Lung microvascular endothelial cell (primary cell): ENCODE results near the gene ZRANB2. TPM values are rescaled to one million over a fixed set of nuclear protein-coding genes. Genes with fewer than 3 reads are reported as not detected.

Experiments used
- DNase-seq, 2 donors: peaks; one replicate each; pipeline versions ENCODE4 v3.0.0 to v3.0.0-alpha.2; 2010; ENCODE audit warnings: low read depth in 2 of 2
- total RNA-seq: library from RNA; depleted of rRNA; stranded (reverse); fragments of >200 nt; gene quantifications from 2 replicates; pipeline ENCODE4 v1.2.1, GENCODE V29; 2014

Gene ZRANB2, protein sequence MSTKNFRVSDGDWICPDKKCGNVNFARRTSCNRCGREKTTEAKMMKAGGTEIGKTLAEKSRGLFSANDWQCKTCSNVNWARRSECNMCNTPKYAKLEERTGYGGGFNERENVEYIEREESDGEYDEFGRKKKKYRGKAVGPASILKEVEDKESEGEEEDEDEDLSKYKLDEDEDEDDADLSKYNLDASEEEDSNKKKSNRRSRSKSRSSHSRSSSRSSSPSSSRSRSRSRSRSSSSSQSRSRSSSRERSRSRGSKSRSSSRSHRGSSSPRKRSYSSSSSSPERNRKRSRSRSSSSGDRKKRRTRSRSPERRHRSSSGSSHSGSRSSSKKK
- 16.6 and 19.6 TPM in 2 replicates for total RNA-seq

DNA sequence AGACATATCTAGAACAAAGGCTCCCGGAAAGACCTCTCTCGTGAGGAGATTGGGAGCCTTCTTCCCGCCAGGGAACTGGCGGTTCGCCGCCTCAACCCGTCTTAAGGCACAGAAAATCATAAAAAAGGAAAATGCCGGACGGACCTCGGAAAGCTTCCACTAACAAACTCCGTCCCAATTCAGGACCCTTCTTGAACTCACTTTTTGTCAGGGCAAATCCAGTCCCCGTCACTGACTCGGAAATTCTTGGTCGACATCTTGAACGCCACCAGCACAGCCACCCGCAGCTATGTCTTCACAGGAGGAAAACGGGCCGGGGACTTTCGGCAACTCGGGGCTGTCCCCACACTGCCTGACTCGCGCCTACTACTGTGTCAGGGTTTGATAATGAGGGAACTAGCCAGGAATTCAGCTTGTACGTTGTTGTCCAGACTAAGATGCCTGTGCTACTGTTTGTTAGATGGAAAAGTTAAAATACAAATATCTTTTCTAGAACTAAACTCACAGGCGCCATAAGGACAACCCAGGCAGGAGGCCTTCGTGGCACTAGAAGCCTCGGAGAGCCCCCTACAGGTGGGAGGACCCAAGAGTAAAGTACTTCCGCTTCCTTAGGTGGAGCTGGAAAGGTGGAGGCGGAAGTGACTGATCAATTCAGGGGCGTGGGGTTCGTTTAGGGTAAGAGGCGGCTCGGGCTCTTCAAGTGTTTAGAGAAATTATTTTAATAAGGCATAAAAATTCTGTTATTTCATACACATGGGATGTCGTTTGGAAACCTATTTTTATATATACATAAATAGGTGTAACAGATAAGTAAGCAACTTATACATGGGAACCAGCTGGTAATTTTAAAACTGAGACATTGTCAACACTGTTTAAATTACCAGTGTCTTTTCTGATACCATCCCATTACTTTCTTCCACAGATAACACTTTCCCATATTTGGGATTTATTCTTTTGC lies at the start of gene ZRANB2:
Gene ZRANB2 (minus strand): TSS at position 297 of the 958 bp plus-strand sequence. CDS start 40 bp downstream, at position 257.
- peak; percentile 94 to 95 for DNase-seq

DNA sequence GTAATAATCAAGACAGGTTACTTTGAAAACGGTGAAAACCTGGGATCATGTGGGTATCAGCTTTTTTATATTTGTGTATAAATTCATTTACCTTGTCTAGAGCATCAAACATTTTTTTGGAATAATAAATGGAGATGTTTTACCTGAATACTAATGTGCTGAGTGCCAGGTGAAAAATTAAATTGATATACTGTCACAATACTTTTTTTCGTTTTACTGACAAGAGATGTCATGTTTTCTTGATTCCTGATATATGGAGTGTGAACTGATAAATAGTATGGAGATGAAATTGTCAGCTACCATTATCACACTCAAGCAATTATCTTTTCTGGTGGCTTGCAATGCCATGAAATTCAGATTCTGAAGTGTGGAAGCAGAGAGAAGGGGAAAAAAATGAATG lies 47.2 kb upstream of the ZRANB2 start:
- no peak for DNase-seq

DNA sequence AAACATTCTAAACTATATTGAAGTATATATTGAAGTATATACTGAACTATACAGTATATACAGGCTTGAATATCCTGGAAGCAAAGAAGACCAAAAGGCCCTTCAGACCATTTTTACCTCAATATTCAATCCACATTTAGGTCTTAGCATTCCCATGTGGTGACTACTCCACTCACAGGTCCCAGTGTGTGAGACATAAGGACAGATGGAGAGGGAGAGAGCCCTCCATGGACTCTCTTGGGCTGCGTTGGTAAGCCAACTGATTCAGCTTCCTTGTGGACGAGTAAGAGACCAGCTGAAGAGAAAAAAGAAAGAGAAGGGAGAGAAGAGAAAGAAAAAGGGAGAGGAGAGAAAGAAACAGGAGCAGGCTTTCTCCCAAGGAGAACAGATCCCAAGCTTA lies 37.3 kb upstream of the ZRANB2 start:
- DNase-seq = no peak

DNA sequence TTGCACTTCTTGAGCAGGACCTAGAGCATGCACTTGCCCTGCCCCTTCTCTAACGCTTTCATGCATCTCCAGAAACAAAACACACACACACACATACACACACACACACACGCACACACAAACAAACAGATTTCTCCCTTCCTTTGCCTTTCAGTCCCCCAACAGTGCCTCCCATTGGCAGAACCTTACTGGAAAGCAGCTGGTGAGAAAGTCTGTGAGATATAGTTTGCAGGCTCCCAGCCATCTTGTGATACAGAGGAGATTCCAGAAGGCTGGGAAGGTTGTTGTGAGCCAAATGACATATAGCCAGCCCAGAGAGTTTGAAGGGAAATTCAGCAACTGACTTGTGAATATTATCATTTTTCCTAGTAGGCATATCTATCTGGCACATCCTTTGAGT lies 35.9 kb upstream of the ZRANB2 start:
- no peak for DNase-seq

DNA sequence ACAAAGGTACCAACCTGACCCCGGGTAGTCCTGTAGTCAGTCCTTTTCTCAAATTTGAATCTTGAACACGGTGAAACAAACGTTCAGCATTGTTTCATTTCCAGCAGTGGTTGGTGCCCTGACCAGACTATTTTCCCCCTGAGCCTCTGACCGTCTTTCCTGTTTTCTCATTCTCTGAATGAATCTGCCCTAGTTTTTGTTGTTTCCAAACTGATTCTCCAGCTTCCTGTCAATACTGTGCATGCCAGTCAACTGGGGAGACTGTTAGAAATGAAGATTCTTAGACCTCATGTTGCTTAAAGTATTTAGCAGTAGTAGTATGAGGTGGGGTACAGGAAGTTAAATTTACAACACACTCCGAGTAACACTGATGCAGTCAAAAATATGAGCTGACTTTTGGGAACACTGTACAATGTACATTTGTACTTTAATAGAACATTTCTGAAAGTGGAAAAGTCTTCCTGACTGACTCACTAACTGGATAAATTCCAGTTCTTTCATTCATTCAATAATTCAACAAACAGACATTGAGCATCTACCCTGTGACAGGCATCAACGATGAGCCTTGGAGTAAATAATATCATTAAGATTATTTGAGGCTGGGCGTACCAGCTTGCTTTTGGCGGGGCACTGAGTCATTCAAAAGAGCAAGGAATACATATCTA lies 26.0 kb upstream of the ZRANB2 start:
- DNase-seq = peak; percentile 25 to 51

DNA sequence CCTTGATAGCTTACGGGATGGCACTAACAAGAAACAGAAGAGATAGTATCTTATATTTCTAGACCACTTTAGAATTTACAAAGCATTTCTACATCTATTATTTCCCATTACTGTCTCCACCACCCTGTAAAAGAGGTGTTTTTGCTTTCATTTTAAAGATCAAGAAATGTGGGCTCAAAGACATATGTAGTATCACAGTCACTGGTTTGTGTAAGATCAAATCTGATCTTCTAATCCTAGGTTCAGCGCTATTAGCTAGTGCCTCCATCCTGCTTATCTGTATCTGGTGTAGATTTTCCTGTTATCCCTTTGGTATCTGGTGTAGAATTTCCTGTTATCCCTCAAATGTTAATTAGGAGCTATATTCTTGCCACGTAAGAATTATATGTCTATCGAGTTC lies 23.6 kb upstream of the ZRANB2 start:
- no peak for DNase-seq

DNA sequence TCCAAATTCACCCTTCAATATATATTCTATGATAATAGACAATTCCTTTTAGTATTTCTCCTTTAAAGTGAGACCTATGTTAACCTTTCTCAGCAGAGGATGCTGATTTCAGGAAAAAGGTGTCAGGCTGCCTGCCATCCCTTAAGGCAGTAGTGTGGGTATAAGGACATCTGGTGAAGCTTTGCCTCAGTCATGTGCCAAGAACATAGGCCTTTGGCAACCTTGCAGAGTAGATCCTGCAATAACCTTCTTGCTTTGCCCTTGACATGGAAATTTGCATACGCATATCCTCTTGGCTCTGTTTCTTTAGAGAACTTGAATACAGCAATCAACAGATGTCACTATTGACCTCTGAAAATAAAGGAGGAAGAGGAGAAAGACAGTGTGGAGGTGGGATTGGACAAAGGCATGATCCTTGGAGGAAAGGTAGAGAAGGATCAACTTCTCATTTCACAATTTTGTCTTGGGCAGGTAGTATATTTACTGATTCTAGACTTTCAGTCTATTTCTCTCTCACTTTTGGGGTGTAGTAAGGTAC lies 21.1 kb upstream of the ZRANB2 start:
- no peak for DNase-seq

DNA sequence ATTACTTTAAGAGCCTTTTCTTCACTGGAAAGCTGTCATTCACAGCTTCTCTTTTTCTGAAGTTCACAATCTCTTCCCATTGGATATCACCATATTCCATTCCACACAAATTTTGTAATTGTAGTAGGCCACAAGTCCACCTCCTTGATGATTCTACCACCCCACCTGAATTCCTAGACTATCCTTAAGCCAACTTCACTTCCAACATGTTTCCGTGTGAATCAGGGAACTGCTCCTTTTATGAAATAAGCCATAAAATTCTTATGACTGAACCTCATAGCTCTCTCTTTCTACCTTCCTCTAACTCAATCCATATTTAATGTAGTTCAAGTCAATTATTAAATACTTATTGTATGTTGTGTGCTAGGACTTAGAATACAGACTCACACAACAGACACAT lies 16.6 kb upstream of the ZRANB2 start:
- DNase-seq = no peak

DNA sequence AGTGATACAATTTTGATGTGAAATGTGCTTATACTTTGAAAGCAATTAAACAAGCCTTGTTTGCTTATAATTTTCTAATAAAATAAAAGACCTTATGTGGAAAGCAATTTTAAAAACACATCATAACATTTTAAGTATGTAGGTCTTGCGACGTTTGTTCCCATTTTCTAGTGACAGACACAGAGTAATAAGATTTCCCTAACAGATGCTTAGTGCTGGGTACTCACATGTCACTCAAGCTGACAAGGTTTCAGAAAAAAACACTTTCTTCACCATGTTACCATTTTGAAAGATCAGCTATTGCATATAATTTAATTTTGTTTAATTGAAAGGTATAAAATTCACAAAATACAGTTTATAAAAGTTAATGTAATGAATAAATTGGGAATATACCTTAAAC lies 14.1 kb upstream of the ZRANB2 start:
- no peak for DNase-seq

DNA sequence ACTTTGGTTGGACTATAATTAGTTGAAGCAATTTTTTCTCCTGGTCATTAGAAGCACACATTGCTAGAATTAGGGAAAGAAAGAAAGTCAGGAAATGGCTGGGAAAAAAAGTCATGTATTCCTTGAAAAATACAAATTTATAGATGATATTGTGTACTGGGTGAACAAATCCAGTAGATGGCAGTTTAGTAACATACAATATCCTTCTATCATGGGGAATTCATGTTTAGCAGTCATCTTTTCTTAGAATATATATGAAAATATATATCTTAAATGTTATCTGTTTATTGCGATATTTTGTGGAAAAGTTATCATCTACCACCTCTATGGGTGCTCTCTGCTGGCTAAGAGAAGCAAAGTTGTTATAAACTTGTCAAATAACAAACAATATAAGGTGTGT lies 13.1 kb upstream of the ZRANB2 start:
- peak; percentile 40 to 48 for DNase-seq

DNA sequence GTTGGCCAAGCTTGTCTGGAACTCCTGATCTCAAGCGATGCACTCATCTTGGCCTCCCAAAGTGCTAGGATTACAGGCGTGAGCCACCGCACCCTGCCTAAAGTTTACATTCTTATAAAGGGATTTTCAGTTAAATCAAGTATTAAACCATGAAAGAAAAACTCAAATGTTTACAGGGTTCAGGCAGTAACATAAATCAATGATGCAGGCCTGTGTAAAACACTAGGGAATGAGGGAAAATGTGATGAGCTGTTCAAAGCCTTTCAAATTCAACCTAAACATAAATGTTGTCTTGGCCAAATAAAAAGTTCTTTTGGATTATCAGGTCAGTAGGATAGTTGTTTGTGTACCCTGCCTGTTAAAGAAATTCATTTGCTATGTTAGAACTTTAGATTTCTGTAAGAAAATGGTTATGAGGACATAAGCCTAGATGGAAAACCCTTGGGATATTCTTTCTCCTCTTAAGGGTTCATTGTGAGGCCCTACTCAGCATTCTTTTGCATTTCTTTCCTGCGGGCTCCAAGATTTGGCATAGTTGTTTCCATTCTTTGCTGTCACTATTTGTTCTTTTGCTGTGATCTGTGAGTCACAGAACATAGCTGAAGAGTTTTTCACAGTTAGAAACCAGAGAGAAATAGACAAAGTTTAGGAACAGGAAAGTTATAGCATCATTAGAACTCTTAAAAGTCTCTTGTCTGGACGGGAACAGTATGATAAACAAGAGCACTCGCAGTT lies 8.9 kb upstream of the ZRANB2 start:
- peak in 1 of 2 donors; percentile 59 for DNase-seq

DNA sequence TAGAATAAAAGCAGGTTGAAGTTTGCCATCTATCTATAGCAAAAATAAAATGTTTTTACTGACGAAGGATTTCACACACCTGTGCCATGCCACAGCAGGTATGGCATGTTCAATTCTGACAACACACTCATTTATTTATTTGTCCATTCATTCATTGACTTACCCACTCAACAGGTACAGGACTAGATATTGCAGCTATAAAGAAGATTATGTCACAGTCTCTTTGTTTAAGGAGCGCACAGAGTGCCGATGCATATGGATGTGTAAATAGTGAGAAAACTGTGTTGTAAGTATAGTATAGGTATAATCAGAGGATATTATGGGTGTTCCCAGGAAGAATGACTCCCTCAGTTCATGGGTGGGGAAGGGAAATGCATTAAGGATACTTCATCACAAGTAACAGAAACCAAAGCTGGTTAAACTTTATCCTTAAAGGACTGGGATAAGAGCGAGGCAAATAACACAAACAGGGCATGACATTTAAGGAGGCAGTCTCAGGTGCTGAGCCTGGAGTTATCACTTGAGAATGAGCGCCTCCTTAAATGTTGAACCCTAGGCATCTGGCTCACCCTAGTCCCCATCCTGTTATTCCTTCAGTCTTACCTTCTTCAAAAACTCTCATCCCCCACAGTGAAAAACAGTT lies 7.9 kb upstream of the ZRANB2 start:
- peak in 1 of 2 donors; percentile 24 for DNase-seq

DNA sequence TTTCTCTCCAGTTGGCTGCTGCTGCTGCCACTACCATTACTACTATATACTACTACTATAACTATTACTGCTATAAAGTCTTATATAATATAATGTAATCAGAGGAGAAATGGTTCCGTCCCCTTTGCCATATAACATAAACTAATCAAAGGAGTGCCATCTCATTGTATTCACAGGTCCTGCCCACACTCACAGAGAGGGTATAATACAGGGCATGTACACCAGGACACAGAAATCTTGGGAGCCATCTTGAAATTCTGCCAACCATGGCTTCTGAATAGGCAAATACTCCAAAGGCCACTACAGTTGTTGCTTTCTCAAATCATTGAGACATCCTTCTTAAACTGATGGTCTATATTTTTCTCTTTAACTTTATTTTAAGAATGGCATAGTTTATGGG lies 6.9 kb upstream of the ZRANB2 start:
- DNase-seq = no peak

DNA sequence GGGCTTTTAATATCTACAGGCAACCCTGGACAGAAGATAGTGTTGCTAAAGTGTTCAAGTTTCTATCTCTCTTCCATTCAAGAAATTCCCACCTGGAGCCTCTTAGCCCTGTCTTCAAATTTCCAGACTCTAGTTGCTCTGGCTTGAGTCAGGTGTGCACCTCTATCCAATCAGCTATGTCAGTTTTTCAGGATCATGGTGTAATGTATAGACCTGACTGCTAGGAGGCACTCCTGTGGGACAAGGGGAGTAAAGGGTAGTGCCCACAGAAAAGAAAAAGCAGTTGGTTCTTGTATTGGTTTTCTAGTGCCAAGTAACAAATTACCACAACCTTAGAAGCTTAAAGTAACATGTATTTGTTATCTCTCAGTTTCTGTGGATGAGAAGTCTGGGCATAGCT lies 6.2 kb upstream of the ZRANB2 start:
- DNase-seq = no peak

DNA sequence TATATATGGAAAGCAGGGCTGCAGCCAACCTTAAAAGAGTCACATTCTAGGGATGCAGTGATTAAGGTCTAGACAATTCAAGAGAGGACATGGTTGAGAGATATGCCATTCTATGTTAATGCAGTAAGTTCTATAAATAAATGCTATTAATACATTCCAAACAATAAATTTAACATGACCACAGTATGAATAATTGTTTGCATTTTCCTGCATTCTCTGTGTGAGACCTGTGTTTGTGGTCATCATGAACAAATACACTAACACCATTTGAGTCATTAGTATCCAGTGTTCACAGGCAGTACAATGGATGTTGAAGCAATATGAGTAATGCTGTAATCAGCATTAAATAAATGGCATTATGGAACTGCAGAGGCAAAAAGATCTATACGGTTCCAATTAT lies 5.5 kb upstream of the ZRANB2 start:
- peak in 1 of 2 donors; percentile 44 for DNase-seq

DNA sequence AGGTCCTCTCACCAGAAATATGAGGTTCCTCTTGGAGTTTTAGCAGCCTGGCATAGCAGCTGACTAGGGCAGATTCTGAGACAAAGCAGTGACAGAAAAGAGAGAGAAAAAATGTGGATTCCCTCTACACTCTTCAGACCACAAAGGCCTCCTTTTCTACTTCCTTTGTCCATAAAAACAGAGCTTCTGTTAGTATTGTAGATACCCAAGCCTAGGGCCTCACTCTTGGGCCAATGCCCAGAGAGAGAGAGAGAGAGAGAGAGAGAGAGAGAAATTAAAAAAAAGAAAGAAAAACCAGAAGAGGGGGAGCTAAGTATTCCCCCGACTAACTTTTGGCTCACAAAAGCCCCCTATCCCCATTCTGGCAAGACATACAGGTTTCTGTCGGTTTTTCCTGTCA lies 2.4 kb upstream of the ZRANB2 start:
- DNase-seq = no peak

DNA sequence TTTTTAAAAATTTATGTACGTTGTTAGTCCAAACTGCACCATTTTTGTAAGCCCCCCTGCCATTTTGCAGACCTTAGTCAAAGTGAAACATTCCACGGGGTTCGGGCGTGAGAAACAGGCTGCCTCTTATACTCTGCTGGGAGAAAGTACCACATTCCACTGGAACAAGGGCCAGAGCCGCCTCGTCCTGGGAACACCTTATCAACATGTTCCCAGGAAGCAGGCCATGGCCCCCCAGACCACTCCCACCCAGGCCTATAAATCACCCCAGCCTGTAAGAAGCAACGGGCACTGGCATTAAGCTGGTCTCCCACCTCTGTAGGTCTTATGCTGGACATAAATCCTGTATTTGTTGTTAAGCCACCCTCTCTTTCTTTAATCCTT lies 854 bp upstream of the ZRANB2 start:
- DNase-seq = no peak

DNA sequence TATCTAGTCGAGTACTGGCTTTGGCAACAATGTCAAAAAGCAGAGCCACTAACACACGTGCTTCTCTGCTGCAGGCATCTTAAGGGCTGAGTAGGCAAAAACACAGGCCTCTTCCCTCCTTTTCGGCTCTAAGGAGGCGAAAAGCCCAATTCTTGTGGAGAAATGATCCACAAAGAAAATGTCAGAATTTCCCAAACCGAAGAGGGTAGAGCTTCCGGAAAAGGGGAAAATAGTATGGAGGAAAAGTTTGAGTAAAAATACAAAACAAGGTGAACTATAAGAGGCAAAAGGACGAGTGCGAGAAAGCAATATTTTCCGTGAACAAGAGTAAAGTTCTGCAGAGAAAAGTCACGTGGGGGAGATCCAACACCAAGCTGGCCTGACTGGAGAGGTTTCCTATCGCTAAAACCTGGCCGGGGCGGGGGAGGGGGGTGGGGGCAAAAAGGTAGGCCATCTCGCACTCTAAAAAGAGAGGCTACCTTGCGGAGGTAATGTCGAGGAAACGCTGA lies 551 bp downstream of the ZRANB2 start:
- DNase-seq = peak; percentile 25 to 28

DNA sequence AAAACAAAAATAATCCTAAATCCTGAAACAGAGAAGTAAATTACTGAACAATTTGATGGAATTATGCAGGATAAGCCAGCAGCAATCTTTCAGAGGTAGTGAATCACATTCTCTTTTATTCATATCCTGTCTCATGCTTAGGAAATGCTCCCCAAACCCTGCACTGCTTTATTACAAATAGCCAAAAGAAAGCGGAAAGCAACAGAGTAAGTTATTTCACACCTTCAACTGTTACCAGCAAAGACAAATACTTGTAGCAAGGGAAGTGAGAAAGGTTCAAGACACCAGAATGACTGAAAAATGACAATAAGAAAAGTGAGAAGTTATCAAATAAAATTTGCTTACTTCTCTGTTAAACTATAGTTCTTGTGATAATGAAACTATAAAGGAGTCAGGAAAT lies 6.2 kb downstream of the ZRANB2 start:
- DNase-seq = peak; percentile 30 to 66

DNA sequence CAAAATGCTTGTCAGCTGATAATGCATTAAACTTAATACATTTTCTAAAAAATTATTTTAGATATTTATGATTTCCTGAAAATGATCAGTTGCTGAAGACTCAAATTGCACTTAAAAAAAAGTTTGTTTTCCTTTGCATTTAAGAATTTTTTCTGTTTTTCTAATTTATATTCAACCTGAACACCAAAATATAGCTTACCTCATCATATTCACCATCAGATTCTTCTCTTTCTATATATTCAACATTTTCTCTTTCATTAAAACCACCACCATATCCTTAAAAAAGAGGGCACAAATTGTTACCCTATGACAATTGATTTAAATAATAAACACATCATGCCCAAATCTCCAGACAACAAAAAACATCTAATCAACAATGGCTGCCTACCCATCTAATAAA lies 8.6 kb downstream of the ZRANB2 start:
- no peak for DNase-seq
